BE2C (cell line): ENCODE measurements around the gene CTDSPL.

Experiments used
- DNase-seq: peaks from one replicate; pipeline ENCODE4 v3.0.0-alpha.2; 2020
- H3K27me3 ChIP-seq: fragments of 250-450 bp; sonication (Bioruptor Pico); 2 replicates; pipeline ENCODE4 v1.5.1; 2020; ENCODE audit warnings: mild to moderate bottlenecking
- H3K36me3 ChIP-seq: fragments of 250-450 bp; sonication (Bioruptor Pico); 2 replicates; pipeline ENCODE4 v1.5.1; 2020; ENCODE audit warnings: mild to moderate bottlenecking
- H3K4me1 ChIP-seq: fragments of 250-450 bp; sonication (Bioruptor Pico); 2 replicates; pipeline ENCODE4 v1.5.1; 2020
- H3K4me3 ChIP-seq: 2 replicates; pipeline ENCODE4 v1.5.1; 2011; ENCODE audit warnings: low read depth, low read length
- H3K9me3 ChIP-seq: fragments of 250-450 bp; sonication (Bioruptor Pico); 2 replicates; pipeline ENCODE4 v1.5.1; 2020
- TF ChIP-seq, protein P1 (sequence below): IDR thresholded peaks from 2 replicates; pipeline ENCODE4 v1.5.1; 2012; ENCODE audit warnings: mild to moderate bottlenecking, low read depth, low read length

The CTDSPL gene

DNA sequence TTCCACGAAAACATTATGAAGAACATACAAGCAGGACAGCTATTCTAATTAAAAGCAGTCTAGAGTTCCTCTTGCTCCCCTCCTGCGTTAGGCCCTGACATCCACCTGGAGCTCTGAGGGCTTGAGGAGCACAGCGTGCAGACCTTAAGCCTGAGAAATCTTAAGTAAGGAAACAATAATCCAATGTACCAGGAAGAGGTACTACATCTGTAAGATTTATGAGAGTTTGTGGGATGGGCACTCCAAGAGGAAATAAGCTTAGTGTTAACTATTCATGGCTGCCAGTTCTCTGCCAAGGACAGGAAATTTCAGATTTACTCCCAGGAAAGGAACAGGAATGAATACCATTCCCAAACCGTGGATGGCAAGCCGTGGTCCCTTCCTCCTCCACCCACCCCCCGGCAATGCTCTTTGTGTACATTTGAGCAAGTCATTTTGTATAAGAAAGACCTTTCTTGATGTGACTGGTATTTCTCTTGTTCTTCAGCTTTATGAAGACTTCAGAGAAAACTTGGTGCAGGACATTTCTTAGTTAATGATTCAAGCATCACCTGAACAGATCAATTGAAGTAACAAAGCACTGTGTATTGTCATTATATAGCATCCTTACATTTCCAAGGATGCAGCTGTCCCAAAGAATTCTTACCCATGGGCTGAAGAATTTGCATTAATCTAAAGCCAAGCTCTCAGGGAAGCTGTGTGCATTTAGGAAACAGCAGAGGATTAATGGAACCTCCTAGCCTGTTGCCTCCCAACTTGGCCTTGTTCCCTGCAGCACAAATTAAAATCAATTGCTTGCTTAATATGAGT, 100.1 kb downstream of the CTDSPL start:
- H3K27me3 ChIP-seq = no peaks in the 10 kb centered on the region
- no peaks in the 10 kb centered on the region for H3K9me3 ChIP-seq
- H3K4me3 ChIP-seq = no peak overlapping the region
- H3K36me3 ChIP-seq = no peaks in the 10 kb centered on the region
- H3K4me1 ChIP-seq = no peaks in the 10 kb centered on the region
- TF ChIP-seq, protein P1, sequence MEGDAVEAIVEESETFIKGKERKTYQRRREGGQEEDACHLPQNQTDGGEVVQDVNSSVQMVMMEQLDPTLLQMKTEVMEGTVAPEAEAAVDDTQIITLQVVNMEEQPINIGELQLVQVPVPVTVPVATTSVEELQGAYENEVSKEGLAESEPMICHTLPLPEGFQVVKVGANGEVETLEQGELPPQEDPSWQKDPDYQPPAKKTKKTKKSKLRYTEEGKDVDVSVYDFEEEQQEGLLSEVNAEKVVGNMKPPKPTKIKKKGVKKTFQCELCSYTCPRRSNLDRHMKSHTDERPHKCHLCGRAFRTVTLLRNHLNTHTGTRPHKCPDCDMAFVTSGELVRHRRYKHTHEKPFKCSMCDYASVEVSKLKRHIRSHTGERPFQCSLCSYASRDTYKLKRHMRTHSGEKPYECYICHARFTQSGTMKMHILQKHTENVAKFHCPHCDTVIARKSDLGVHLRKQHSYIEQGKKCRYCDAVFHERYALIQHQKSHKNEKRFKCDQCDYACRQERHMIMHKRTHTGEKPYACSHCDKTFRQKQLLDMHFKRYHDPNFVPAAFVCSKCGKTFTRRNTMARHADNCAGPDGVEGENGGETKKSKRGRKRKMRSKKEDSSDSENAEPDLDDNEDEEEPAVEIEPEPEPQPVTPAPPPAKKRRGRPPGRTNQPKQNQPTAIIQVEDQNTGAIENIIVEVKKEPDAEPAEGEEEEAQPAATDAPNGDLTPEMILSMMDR = no peak
- DNase-seq = no peak

DNA sequence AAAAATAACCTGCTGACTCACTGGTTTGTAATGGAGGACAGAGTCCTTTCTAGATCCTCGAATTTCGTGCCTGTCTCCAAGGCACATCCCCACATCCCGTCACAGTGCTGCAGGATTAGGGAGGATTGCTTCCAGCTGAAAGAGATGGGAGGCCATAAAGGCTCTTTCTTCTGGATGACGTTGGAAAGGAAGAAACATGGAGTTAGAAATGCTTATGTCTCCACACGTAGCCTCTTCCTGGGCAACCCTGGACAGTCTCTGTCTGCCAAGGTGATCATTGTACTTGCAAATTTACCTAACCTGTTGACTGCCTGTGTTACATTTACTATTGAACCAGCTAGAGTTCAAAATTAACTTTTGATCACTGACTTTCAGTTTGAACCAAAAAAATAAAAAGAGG, 101.3 kb downstream of the CTDSPL start:
- no peak for DNase-seq
- Histone ChIP-seq H3K36me3 (no peaks in the 10 kb centered on the region), H3K4me3 (no peak overlapping the region), H3K27me3 (no peaks in the 10 kb centered on the region), H3K4me1 (no peaks in the 10 kb centered on the region), H3K9me3 (no peaks in the 10 kb centered on the region)
- TF ChIP-seq, protein P1 = no peak

DNA sequence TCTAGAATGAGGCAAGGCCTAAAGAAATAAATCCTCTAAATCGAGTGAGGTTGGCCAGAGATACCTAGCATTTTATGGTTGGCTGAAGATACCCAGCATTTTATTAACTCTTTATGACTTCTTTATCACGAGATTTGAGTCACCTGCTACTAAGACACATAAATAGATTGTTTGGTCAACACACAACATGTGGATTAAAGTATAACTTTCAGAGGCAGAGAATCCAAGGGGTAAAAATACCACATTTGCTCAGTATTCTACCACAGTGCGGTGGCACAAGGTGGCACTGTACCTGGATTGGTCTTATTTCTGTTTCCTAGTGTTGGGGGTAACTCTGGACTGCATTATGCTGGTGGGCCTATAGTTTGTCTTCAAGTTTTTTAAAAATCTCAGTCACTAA, 102.0 kb downstream of the CTDSPL start:
- Histone ChIP-seq H3K4me1 (no peaks in the 10 kb centered on the region), H3K27me3 (no peaks in the 10 kb centered on the region), H3K9me3 (no peaks in the 10 kb centered on the region), H3K4me3 (no peak overlapping the region), H3K36me3 (no peaks in the 10 kb centered on the region)
- TF ChIP-seq, protein P1 = no peak
- no peak for DNase-seq

DNA sequence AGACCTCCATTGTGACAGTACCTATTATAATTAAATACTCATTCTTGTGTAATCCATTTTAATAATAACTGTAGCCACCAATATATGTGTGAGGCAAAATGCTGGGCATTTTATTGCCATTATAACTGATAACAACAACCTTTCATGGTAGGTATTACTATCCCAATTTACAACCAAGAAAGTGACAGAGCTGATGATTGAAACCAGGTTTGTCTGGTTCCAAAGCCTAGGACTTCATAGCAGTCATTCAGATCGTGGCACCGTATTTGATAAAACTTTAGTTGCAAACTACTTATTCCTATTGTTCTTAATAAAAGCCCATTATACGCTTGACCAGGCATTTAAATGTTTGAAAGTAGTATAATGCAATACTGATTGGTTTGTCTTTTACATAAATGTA, 102.5 kb downstream of the CTDSPL start:
- Histone ChIP-seq H3K4me3 (no peak overlapping the region), H3K9me3 (no peaks in the 10 kb centered on the region), H3K27me3 (no peaks in the 10 kb centered on the region), H3K36me3 (no peaks in the 10 kb centered on the region), H3K4me1 (no peaks in the 10 kb centered on the region)
- TF ChIP-seq, protein P1 = no peak
- no peak for DNase-seq

DNA sequence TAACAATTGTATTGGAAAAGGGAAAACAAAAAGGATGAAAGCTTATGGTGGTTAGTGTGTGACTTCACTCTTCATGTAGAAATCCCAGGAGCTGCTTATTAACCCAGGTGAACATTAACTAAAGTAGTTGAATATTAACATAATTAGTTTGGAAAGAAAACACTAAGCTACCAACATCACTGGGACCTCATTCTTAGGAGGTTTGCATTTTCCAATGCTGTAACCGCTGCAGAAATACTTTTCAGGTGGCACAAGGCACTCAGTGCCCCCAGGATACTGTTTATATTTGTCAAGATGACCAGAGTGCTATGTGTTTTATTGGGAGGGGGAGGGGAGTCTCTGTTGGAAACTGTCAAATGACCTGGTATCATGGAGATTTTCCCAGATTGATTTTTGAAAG, 103.0 kb downstream of the CTDSPL start:
- H3K27me3 ChIP-seq = no peaks in the 10 kb centered on the region
- TF ChIP-seq, protein P1 = no peak
- no peak for DNase-seq
- H3K9me3 ChIP-seq = no peaks in the 10 kb centered on the region
- H3K4me3 ChIP-seq = no peak overlapping the region
- no peaks in the 10 kb centered on the region for H3K4me1 ChIP-seq
- no peaks in the 10 kb centered on the region for H3K36me3 ChIP-seq

DNA sequence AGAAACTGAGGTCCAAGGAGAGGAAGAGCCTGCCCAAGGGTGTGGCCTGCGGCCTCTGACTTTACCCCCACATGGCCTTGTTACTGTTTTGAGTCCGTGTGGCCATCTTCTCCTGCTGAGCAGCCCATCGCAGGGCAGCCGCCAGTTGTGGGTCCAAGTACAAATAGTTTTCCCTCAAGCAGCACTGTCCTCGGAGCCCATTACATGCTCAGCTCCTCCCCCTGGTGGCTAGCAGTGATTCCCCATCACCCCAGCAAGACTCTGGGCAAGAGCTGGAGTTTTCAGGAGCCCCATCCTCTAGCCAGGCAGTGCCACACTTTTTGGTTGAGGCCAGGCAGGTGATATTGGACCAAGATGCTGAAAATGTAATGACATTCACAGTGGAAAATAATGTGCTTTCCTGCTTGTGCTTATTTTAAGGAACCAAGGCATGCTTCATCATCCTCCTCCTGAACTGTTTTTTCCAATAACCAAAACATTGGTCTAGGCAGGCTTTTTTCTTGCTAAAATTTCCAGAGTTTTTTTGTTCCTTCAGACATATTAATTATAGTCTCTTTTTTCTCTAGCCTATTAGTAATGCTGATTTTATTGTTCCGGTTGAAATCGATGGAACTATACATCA, 105.7 kb downstream of the CTDSPL start:
- Histone ChIP-seq H3K27me3 (no peaks in the 10 kb centered on the region), H3K4me3 (no peak overlapping the region), H3K36me3 (no peaks in the 10 kb centered on the region), H3K9me3 (no peaks in the 10 kb centered on the region), H3K4me1 (no peaks in the 10 kb centered on the region)
- TF ChIP-seq, protein P1 = peak; percentile 82
- DNase-seq = peak; percentile 68
